ENCODE data around the gene CDHR1.
A peak's percentile ranks its signal among the peaks of the same experiment; 100 is the strongest.

Gene CDHR1

DNA sequence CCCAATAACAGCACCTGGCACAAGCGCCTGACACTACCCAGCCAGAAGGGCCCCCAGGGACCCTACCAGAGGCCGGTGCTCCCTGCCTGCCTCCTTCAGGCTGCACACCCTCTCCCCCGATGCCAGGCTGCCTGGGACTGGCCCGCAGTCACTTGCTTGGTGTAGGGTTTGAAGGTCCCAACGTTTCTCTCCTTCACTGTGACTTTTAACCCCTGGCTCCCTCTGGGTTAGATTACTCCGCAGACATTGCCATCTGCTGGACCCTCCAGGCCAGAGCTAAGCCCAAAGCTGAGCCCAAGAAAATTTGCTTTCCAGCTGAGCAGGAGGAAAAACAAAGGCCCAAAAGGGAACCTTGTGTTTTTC, 6.9 kb downstream of the CDHR1 start:
- no peak for DNase-seq

DNA sequence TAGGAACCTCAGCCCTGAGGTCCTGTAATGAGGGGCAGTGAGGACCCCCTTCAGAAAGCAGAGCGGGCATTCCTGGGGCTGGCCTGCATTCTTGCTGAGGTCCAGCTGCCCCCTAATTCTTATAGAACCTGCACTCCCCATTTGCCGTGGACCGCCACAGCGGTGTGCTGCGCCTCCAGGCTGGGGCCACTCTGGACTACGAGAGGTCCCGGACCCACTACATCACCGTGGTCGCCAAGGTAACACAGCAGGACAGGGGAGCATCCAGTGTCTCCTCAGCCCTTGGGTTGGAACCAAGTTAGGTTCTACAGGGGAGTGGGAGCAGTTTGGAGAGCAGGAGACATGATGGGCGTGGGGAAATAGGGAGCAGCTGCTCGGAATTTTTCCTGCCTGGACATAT, 7.3 kb downstream of the CDHR1 start:
- DNase-seq = no peak

DNA sequence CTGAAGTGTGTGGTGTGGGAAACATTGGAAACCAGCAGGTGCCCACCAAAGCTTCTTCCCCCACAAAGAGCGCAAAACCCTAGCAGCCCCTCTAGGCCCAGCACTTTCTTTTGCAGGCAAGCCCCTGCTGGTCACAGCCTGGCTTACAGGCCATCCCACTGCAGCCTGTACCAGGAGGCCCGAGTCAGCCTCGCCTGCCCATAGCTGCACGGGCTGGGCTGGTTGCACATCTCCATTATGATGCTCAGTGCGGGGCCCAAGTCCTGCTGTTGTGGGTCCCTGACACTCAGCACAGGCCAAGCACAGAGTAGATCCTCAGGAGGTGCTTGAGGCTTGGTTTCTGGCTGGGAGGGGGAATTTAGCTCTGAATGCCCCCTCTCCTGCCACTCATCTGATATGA, 8.0 kb downstream of the CDHR1 start:
- DNase-seq = no peak

DNA sequence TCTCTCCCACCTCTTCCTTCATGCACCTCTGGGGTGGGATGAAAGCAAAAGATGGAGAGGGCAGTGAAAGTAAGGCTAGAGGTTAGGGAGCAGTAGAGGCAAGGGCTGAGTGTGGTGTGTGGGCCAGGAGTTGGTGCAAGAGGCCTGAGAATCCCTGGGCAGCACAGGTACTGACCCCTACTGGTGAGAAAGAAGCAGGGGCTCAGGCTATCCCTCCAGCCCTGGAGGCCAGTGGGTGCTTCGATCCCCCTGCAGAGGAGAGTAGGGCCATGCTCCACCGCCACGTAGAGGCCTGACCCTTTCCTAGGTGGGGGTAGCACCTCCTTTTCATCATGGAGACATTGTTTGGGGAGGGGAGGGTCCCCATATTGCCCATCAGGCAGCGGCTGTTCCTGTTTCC, 9.8 kb downstream of the CDHR1 start:
- DNase-seq = no peak

DNA sequence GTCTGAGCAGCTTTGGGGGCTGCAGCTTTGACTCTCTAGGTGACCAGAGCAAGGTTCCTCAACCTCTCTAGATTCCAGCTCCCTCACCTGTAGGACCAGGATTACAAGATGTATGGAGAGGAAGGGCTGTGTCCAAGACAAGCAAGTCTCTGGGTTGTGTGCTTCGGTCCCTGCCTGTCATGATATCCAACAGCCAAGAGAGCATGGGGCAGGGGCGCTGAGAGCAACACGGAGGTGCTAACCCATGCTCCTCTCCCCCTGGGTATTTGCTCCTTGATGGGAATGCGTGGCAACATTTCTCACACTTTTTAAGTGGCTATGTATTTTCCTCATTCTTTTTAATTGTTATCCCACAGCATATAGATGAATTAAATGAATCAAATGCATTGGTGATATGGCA, 10.3 kb downstream of the CDHR1 start:
- DNase-seq = no peak

DNA sequence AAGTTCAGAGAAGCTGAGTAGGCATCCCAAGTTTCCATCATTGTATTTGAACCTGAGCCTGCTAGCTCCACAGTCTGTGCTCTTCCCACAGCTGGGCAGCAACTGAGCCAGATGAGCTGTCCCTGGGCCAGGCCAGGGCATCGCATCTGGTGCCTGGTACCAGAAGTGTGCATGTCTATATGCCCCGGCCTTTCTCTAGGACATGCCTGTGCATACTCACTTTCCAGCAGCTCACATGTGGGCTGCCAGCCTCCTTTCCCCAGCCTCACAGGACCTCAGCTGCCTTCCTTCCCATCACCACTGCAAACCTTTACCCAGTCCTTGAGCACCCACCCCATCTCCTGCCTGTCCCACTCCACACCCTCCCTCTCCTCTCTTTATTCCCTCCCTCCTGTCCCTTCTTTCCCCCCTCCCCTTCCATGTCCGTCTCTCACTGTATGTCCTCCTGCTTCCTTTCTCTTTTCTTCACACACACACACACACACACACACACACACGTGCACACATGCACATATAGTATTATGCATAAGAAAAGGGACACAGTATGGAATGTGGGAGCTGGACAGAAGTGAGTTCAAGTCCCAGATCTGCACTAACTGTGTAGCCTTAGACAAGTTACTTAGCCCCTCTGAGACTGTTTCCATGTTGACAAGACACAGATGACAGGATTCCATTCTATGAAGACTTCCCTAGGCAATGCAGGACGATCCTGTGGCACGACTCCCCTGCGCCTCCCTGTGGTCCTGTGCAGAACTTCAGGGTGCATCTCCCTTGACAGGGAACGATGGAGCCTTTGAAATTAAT, 10.9 kb downstream of the CDHR1 start:
- DNase-seq = peak; percentile 30

DNA sequence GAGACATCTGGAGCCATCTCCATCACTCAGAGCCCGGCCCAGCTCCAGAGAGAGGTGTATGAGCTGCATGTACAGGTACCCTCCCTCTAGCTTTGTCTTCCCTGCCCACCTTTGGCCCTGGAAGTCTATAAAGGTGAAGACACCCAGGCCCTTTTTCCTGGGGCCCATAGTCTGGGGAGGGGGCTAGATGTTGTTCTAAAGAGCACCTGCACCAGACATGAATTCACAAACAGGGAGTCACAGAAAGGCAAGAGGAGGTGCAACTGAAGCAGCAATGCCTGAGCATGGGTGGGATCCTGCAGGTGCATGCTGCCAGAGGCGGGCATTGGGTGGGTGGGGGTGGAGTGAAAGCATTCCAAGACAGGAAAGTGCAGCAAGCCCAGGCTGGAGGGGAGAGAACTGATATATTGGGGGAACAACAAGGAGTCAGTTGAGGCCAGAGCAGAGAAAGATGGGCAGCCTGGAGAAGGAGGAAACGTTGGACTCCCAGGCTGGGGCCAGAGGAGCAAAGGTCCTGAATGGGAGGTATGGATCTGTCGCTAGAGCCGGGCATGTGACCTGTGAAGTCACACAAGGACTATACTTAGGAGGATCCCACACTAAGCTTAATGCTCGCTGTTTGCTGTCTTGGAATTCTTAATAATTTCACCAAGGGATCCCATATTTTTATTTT, 11.7 kb downstream of the CDHR1 start:
- DNase-seq = no peak

DNA sequence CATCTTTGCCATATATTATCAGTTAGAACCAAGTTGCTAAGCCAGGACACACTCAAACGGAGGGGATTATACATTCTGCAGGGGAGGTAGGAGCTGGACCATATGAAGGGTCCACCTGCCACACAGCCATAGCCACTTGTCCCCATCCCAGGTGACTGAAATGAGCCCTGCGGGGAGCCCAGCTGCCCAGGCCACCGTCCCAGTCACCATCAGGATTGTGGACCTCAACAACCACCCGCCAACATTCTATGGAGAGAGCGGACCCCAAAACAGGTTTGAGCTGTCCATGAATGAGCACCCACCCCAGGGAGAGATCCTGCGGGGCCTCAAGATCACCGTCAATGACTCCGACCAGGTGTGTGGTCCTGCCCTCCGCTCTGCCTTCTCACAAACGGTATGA, 13.7 kb downstream of the CDHR1 start:
- no peak for DNase-seq

DNA sequence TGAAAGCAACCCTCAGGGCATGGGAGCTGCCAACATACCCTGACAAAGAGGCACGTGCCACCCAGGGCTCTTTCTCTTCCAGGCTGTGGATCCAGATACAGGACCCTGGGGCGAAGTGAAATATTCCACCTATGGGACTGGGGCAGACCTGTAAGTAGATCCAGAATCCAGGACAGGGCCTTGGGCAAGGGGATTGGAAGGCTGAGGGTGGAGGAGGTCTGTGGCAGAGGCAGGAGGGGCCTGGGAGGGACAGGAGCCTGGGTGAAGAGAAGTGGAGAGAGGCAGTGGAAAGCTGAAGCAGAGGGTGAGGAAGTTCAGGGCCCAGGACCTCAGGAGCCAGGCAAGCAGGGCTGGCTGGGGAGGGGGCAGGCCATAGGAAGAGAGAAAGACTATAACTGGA, 17.2 kb downstream of the CDHR1 start:
- no peak for DNase-seq

DNA sequence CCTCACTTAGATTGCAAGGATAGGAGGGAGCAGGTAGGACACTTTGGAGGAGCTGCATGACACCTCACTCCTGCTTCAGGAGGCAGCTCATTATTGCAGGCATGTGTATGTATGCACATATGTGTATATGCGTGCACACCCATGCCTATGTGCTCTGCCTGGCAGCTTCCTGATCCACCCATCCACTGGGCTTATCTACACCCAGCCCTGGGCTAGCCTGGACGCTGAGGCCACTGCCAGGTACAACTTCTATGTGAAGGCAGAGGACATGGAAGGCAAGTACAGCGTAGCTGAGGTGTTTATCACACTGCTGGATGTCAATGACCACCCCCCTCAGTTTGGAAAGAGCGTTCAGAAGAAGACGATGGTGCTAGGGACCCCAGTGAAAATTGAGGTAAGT, 17.7 kb downstream of the CDHR1 start:
- DNase-seq = no peak

DNA sequence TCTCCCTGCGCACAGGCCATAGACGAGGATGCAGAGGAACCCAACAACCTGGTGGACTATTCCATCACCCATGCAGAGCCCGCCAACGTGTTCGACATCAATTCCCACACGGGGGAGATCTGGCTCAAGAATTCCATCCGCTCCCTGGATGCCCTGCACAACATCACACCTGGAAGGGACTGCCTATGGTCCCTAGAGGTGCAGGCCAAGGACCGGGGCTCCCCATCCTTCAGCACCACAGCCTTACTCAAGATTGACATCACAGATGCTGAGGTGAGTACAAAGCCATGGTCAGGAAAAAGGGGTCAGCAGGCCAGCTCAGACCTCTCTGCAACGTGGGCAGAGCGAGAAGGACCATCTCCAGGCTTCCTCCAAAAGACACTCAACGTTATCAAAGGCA, 18.7 kb downstream of the CDHR1 start:
- no peak for DNase-seq

DNA sequence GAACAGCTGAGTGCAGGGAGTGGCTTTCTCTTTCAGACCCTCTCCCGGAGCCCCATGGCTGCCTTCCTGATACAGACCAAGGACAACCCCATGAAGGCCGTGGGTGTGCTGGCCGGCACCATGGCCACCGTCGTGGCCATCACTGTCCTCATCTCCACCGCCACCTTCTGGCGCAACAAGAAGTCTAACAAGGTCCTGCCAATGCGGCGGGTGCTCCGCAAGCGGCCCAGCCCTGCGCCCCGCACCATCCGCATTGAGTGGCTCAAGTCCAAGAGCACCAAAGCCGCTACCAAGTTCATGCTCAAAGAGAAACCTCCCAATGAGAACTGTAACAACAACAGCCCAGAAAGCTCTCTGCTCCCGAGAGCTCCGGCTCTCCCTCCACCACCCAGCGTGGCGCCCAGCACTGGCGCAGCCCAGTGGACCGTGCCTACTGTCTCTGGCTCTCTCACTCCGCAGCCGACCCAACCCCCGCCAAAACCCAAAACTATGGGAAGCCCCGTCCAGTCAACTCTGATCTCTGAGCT, 19.8 kb downstream of the CDHR1 start:
- DNase-seq = no peak

DNA sequence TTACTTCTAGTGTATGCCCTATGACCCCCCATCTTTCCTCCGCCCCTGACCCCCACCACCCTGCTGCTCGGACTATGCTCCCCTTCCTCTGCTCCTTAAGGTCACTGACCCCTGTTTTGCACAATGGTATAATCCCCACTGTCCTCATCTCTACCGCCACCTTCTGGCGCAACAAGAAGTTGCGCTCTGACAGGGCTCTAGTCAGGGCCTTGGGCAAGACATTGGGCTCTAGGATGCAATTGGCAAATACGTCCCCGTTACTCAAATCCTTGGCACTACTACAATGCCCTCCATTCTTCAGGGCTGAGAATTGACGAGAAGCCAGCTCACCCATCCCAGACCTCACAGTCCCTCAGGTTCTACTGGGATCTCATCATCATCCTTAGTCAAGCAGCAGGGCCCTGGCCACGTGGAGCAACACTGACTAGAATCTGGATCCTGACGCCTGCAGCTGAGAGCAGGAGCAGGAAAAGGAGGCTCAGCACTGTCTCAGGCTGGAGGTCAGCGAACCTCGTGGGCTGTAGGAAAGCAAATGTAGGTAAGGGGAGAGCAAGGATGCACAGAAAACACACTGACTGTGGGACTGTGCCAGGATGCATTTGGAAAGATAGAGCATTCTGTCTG, 20.4 kb downstream of the CDHR1 start:
- DNase-seq = no peak

DNA sequence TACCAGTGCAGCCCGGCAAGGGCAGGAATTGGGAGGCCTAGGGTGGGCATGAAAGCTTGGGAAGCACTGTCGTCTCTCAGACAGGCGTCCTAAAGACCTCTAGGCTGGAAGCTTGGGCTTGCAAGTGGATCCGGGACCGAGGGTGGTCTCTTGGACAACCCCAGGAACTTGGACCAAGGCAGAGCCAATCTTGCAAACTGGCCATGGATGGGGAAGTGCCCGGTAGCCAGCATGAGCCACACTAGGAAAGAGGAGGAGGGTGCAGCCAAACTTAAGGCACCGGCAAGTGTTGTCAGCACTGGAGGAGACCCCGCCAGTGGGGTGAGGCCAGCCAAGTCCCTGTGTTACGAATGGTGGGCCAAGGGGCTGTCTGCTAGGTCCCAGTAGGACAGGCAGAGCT, 22.5 kb downstream of the CDHR1 start:
- no peak for DNase-seq

DNA sequence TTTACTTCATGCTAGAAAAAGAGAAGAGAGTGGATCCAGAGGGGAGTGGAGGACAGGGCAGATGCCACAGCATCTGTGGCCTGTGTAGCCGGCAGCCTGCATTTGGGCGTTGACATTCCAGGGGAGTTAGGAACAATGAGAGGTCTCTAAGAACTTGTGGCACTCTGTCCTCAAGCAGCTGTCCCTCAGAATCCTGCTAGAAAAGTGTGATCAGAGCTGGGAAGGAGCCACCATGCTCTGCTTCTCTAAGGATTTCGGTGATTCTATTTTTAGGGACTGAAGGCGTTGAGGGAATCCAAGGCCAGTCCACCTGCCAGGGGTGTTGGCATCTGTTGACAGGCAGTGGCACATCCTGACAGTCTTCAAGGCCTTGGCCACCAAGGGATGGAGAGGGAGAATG, 23.4 kb downstream of the CDHR1 start:
- no peak for DNase-seq

DNA sequence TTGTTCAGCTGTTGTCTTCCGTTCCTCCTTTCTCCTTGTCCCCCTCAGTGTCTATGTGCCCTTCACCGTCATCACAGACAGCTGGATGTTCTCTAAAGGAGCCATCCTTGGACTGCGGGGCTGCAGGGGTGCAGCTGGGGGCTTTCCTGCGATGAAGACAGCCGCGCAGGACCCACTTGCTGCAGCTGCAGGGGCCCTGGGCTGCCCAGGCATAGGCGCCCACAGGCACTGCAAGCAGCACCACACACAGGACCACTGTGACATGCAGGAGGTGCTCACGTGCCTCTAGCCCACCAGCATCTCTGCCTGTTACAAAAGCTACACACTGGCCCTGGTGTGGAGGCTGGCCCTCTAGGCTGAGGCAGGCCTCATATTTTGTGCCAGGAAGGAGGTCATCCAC, 27.6 kb downstream of the CDHR1 start:
- DNase-seq = no peak

DNA sequence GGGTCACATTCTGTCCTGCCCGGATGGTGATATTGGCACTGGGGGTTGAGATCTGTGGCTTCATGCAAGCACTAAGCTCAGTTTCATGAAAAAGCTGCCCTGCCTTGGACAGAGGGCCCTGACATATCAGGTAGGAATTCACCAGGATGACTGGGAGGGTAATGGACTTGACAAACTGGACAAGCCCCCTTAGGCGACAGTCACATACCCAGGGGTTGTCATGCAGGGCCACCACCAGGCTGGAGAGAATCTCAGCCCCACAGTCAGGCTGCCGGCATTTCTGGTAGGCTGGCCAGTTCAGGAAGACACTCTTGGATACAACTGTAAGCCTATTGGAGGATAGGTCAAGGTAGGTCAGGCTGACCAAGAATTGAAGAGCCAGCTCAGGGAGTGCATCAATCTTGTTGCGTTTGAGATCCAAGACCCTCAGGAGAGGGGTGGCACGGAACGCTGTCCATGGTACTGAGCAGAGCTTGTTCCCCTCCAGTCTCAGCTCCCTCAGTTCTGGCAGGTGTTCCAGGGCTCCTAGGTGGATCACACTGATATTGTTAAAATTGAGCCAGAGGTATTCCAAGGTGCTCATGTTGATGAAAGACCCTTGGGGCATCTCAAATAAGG, 30.2 kb downstream of the CDHR1 start:
- DNase-seq = no peak

DNA sequence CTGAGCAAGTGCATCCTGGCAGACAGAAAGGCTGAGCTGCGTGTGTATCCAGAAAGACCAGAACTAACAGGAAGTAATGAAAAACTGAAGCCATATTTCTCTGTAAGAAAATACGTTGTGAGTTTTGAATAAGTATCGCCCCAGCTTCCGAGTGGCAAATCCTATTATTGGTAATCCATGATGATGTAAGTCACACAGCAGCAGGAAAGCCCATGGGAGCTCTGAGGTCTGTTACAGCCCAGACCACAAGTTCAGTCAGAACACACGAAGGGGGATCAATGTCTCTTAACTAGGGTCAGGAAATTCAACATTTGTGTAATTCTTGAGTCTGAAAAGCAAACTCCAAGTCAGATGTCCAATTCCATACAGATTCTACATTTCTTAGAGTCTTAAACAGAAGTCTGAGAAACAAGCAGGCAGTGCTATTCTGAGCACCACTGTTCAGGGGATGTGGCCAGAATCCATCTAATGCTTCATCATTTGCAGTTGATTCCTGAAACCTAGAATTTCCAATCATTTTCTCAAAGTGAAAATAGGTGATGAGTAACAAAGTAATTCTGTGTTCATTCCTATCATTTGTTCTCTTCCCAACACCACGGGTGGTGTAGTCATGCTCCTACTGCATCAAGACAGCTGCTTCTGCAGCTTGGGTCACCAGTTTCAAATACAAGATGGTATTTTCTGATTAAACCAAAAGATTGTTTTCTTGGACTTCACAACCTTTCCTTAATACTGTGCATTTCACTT, 31.3 kb downstream of the CDHR1 start, which contains the start of gene LRIT2:
Gene LRIT2 (minus strand): TSS at position 118 of the 747 bp plus-strand sequence. CDS start 24 bp downstream, at position 94.
- no peak for DNase-seq

DNA sequence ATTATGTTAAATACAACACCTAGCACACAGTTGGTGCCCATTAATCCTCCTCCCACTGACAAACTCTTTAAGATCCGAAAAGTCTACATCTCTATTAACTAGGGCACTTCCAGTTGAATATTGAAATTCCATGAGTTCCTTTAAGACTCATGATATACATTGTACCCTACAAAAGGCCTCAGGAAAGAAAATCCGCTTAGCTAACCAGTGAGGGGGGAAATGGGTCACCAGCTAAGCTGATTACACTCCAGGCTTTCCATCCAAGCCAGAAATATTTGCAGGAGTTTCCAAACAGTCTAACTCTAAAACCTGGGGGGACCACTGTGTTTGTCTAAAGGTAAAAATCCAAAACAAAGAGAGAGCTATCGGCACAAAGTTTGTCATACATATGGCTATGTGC, 32.3 kb downstream of the CDHR1 start:
- DNase-seq = no peak

DNA sequence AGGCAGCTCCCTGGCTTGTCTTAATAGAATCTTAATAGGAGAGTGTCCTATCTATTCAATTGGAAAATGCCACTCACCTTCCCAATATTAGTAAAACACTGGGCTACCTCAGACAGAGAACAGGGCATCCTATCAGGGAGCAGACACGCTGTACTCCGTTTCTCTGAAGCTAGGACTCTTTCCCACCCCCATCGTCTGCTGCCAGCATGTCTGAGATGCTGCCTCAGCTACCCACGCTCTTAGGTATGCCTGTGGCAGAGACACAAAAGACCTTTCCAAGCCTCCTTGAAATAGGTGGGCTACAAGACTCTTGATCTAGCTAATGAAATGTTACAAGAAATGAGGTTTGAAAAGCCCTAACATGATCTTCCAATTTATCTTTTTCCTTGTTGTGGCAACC, 33.5 kb downstream of the CDHR1 start:
- DNase-seq = no peak

DNA sequence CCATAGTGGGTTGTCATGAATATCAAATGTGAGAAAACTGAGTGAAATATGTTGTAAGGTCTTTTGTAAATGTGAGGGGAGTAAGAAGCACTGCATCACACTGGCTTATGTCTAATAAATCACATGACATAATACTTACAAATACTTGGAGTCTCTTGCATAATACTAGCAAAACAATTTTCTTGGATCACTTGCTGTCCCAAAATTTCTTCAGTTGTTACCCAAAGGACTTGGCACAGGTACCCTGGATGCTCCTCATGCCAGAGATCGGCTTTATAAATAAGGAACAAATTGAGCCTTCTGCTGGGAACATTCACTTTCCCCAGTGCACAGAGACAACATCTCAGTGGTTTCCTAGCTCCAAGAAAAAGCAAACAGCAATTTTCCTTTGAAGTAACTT, 36.0 kb downstream of the CDHR1 start:
- no peak for DNase-seq

DNA sequence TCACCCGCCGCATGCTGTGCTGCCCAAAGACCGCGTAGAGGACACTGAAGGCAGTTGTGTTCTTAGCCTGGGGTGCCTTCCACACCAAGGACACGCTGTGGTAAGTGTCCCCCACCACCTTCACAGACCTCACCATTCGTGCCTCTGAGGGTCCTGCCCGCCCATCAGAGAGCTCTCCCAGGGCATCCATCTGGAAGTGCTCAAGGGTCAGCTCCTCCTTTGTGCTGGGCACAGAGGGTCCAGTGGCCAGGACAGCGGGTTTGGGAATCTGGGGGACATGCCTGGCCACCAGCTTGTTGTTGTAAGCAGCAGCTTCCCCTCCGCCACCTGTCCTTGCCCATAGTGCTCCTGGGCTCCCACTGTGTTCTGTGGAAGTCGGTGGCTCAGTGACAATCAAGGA, 38.0 kb downstream of the CDHR1 start:
- DNase-seq = no peak

DNA sequence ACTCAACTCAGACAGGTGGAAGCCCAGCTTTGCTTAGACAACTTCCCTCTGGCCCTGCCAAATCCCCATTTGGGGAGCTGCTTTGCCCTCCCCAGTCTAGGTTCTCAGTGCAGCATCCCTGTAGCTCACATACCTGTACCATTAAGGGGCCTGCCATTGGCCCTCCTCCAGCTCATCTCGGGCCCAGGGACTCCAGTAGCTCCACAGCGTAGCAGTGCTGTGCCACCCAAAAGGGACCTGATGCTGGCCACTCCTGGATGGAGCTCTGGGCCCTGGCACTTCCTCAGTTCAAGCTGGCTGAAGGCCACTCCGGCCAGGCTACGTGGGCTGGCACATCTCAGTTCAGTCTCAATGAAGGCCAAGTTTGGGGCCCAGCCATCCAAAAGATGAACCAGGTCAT, 39.6 kb downstream of the CDHR1 start:
- DNase-seq = no peak

All from activated T-cell treated with anti-CD3 and anti-CD28 coated beads for 4 hours (primary cell).